Tibial artery (tissue), 4 donors: ENCODE data around the gene IL1RAPL1.

Source experiments
- DNase-seq, 2 donors: peaks; one replicate each; pipeline ENCODE4 v3.0.0-alpha.2; 2019
- H3K27ac ChIP-seq, 2 donors: fragments of 200-600 bp; sonication (generic) in 1 of 2; 1 replicate in 1 of 2; 2 replicates in 1 of 2; pipeline ENCODE4 v1.5.1; 2018 to 2019; ENCODE audit warnings: mild to moderate bottlenecking in 1 of 2
- H3K27me3 ChIP-seq, 2 donors: fragments of 200-600 bp; sonication (generic) in 1 of 2; one replicate each; pipeline versions ENCODE4 v1.5.1 to v1.6.0; 2016 to 2019
- H3K36me3 ChIP-seq, 3 donors: fragments of 200-600 bp; sonication (generic) in 2 of 3; one replicate each; pipeline ENCODE4 v1.5.1; 2016 to 2019; ENCODE audit warnings: mild to moderate bottlenecking in 2 of 3
- H3K4me1 ChIP-seq, 4 donors: fragments of 200-600 bp; sonication (generic) in 2 of 4; 1 replicate in 3 of 4; 2 replicates in 1 of 4; pipeline ENCODE4 v1.5.1; 2016 to 2019
- H3K4me3 ChIP-seq, 2 donors: fragments of 200-600 bp; sonication (generic) in 1 of 2; 1 replicate in 1 of 2; 2 replicates in 1 of 2; pipeline ENCODE4 v1.5.1; 2018 to 2019; ENCODE audit warnings: mild to moderate bottlenecking in 2 of 2
- H3K9me3 ChIP-seq, 3 donors: fragments of 200-600 bp; sonication (generic) in 1 of 3; one replicate each; pipeline ENCODE4 v1.5.1; 2016 to 2019
- intact Hi-C: fragments of 100-400 bp; cut with DNase I; formaldehyde crosslinking; loops from one replicate; pipeline ENCODE4 v1.15.0; 2023; ENCODE audit warnings: low total_unique reads
- TF ChIP-seq, protein P1 (sequence below), 2 experiments: fragments of 200-600 bp in 1 of 2; fragments of 450-650 bp in 1 of 2; IDR thresholded peaks; one replicate each; pipeline ENCODE4 v1.5.1; 2017 to 2019; ENCODE audit warnings: antibody characterized with exemption in 2 of 2, mild to moderate bottlenecking in 1 of 2, moderate library complexity in 1 of 2

The IL1RAPL1 gene

DNA sequence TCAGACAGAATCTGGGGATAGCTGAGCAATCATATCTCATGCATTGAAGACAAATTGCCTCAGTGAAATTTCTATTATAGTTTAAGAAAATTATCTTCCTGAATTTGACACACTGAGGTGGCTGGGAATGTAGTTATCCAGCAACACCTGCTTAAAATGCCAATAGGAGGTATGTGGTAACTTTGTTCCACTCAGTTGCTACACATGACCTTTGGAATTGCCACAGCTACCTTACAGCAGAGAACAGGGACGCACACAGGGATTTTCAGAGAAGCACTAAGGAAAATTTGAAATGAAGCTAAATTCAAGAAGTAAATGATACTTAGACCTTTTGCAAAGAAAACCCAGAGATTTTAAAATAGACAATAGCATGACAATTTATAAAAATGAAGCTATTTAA is 264.6 kb downstream of the IL1RAPL1 start:
- TF ChIP-seq, protein P1, sequence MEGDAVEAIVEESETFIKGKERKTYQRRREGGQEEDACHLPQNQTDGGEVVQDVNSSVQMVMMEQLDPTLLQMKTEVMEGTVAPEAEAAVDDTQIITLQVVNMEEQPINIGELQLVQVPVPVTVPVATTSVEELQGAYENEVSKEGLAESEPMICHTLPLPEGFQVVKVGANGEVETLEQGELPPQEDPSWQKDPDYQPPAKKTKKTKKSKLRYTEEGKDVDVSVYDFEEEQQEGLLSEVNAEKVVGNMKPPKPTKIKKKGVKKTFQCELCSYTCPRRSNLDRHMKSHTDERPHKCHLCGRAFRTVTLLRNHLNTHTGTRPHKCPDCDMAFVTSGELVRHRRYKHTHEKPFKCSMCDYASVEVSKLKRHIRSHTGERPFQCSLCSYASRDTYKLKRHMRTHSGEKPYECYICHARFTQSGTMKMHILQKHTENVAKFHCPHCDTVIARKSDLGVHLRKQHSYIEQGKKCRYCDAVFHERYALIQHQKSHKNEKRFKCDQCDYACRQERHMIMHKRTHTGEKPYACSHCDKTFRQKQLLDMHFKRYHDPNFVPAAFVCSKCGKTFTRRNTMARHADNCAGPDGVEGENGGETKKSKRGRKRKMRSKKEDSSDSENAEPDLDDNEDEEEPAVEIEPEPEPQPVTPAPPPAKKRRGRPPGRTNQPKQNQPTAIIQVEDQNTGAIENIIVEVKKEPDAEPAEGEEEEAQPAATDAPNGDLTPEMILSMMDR (IDR thresholded peaks at IDR 0.05): no peak
- no peak overlapping the region for H3K4me3 ChIP-seq
- no peak for DNase-seq
- H3K27me3 ChIP-seq: no peaks in the 10 kb centered on the region
- H3K27ac ChIP-seq: no peak overlapping the region
- intact Hi-C loops: no loop called here
- H3K9me3 ChIP-seq: no peaks in the 10 kb centered on the region
- no peaks in the 10 kb centered on the region for H3K36me3 ChIP-seq
- H3K4me1 ChIP-seq: no peaks in the 10 kb centered on the region

DNA sequence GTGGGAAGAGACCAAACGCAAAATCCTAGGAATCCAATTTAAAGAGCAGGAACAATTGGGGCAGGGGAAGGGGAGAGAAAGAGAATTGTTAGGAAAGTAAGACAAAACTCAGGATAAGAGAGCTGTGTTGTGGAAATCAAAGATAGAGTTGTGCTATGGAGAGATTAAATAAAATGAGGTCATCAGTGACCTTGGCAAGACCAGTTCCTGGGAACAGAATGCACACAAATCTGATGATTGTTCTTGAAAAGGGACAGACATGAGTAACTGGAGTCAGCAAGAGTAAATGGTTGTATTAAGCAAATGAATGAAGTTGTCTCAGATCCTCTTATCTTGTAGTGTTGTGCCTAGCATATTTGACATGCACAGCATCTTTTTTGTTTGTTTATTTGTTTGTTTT is 267.4 kb downstream of the IL1RAPL1 start:
- intact Hi-C loops: no loop called here
- H3K27ac ChIP-seq: no peak overlapping the region

DNA sequence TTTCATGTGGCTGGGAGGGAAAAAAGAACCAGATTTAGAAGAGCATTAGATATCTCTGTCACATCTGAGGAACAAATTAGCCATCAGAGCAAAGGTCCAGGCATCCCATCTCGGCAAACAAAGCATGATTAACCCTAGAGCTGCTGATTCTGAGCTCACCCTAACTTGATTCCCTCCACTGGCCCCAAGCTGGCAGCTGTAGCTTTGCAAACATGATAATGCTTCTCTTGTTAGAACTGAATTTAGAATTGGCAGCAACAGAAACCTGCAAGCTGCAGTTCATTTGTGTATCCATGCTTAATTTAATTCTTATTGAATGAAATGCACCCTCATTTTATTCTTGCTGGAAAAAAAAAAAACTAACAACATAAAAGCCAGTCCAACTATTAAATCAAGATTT is 289.2 kb downstream of the IL1RAPL1 start:
- H3K4me1 ChIP-seq: no peaks in the 10 kb centered on the region
- no peak overlapping the region for H3K27ac ChIP-seq
- H3K36me3 ChIP-seq: no peaks in the 10 kb centered on the region
- intact Hi-C loops: no loop called here
- TF ChIP-seq, protein P1 (IDR thresholded peaks at IDR 0.05): no peak
- no peaks in the 10 kb centered on the region for H3K27me3 ChIP-seq
- no peak for DNase-seq
- H3K4me3 ChIP-seq: no peak overlapping the region
- no peaks in the 10 kb centered on the region for H3K9me3 ChIP-seq

More for the DNA sequence above, 267.4 kb downstream of the IL1RAPL1 start:
- H3K36me3 ChIP-seq: no peaks in the 10 kb centered on the region
- H3K9me3 ChIP-seq: no peaks in the 10 kb centered on the region
- no peaks in the 10 kb centered on the region for H3K27me3 ChIP-seq
- no peak overlapping the region for H3K4me3 ChIP-seq
- TF ChIP-seq, protein P1 (IDR thresholded peaks at IDR 0.05): no peak
- no peaks in the 10 kb centered on the region for H3K4me1 ChIP-seq
- DNase-seq: no peak

DNA sequence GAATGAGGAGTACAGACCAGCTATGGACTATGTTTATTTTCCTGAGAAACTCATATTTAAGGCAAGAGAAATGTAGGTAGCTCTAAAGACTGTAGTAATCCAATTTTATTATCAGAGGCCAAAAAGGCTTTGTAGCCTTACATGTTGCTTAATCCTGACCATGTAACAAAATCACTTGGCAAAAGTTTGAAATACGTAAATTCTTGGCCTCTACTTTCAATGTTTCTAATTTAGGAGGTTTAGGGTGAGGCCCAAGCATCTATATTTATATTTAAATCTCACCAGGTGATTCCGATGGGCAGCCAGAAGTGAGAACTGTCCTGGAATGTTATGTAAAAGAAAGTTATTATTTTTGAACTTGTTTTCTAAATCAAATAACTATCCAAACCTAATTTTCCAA is 289.7 kb downstream of the IL1RAPL1 start:
- Histone ChIP-seq H3K9me3 (no peaks in the 10 kb centered on the region), H3K27ac (no peak overlapping the region), H3K27me3 (no peaks in the 10 kb centered on the region), H3K4me3 (no peak overlapping the region), H3K4me1 (no peaks in the 10 kb centered on the region), H3K36me3 (no peaks in the 10 kb centered on the region)
- intact Hi-C loops: no loop called here
- TF ChIP-seq, protein P1 (IDR thresholded peaks at IDR 0.05): no peak
- no peak for DNase-seq

DNA sequence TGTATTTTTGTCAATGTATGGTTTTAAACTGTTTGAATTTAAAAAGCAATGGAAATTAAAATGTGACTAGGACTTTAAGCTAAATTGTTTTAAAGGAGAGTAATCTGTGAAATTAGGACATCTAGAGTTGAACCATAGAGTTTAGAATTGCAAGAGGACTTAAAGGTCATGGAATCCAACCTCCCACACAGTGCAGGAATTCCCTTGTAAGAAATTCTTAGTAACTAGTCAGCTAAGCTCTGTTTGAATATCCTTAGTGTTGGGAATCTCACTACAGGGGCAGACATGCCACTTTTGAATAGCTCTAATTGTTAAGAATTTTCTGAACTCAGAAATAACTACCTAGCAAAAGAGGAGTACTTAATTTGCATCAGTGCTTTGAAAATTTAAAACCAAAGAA is 292.9 kb downstream of the IL1RAPL1 start:
- no peak overlapping the region for H3K4me3 ChIP-seq
- intact Hi-C loops: no loop called here
- no peaks in the 10 kb centered on the region for H3K4me1 ChIP-seq
- TF ChIP-seq, protein P1 (IDR thresholded peaks at IDR 0.05): no peak
- H3K27me3 ChIP-seq: no peaks in the 10 kb centered on the region
- no peaks in the 10 kb centered on the region for H3K36me3 ChIP-seq
- no peak overlapping the region for H3K27ac ChIP-seq
- H3K9me3 ChIP-seq: peaks cover 0 to 6% (median 0%) of the 10 kb centered on the region in 3 donors
- no peak for DNase-seq

DNA sequence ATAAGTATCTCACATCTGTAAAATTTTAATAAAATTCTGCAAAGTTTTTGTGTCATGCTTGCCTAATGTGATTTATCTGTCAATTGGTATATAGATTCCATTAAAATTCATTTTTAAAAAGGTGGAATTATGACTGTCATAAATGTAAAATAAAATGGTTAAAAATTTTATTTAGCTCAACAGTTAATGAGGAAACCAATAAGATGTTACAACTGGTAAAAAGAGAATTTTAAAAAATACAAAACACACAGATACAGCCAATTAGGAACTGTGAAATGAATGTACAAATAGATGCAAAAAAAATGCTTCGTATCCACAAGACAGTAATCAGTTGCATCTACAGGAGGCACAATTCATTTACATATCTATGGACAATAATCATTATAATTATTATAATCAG is 297.6 kb downstream of the IL1RAPL1 start:
- Histone ChIP-seq H3K36me3 (no peaks in the 10 kb centered on the region), H3K9me3 (peaks cover 0 to 6% (median 0%) of the 10 kb centered on the region in 3 donors), H3K27me3 (no peaks in the 10 kb centered on the region), H3K27ac (no peak overlapping the region), H3K4me3 (no peak overlapping the region), H3K4me1 (no peaks in the 10 kb centered on the region)
- TF ChIP-seq, protein P1 (IDR thresholded peaks at IDR 0.05): no peak
- intact Hi-C loops: no loop called here
- no peak for DNase-seq
